HG02938 (cell line): Measurements from ENCODE around the gene NR2F1-AS1.

Source experiments
- ATAC-seq: cut with Tn5 transposase; IDR thresholded peaks from one replicate; pipeline ENCODE4 v1.9.1; 2021; ENCODE audit warnings: mild to moderate bottlenecking, moderate library complexity; ENCODE audit not compliant: unreplicated experiment

NR2F1-AS1 gene

DNA sequence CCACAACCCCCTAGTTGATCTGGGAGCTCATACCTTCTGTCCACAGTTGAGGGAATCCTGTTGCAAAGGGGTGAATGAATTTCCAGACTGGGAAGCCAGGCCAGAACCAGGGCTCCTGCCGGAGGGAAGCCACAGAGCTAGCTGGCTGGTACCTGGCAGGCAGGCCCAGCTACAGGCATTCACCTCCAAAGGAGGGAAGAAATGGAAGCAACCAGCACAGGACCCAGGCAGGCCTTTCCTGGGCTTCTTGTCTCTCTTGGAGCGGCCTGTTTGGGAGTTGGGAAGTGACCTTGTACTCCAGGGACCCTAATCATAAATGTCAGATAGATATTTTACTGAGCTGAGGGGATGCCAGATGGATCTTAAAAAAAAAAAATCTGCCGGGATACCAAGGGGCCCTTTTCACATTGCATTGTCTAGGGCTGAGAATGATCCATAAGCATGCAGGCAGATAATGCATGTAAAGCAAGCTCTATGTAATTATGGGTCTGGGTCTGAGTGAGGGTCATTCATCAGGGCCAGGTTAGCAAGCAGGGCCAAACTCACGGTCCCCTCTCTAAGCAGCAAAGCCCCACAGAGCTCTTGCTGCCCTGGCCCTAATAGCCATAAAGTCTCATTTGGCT lies 10.4 kb upstream of the NR2F1-AS1 start:
- ATAC-seq, result no peak

DNA sequence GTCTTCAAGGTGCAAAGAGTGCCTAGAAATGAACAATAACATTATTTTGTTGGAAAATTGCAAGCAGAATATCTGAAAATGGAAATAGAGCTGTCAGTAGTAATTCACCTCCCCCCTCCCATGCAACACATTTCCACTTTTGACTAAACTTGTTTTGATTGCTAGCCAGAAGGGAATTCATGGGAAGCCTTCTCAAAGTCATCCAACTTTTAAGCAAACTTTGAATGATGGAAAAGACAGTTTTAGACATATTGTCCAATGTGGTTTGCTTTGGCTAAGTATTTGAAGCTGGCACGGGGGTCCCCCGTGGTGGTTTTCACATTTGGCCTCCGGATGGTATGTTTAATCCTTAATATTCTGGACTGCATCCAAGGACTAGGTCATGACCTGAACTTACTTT lies 9.5 kb upstream of the NR2F1-AS1 start:
- ATAC-seq, result no peak

DNA sequence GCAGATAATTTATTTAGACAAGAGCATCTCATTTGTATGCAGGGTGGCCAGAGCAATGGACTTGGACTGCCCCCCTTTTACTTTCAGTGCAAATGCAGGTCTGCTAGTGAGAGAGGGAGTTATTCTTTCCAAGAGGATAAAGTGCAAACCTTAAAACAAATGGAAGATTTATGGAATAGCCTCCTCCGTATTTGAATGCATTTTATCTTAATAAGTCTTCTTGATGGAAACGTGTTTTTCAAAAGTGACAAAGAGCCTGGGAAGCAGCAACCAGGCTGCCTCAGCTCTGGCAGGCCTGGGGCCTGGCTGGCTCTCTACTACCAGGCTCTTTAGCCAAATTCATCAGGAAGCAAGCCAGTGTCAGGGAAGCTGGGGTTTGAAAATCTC lies 8.8 kb upstream of the NR2F1-AS1 start:
- no peak for ATAC-seq

DNA sequence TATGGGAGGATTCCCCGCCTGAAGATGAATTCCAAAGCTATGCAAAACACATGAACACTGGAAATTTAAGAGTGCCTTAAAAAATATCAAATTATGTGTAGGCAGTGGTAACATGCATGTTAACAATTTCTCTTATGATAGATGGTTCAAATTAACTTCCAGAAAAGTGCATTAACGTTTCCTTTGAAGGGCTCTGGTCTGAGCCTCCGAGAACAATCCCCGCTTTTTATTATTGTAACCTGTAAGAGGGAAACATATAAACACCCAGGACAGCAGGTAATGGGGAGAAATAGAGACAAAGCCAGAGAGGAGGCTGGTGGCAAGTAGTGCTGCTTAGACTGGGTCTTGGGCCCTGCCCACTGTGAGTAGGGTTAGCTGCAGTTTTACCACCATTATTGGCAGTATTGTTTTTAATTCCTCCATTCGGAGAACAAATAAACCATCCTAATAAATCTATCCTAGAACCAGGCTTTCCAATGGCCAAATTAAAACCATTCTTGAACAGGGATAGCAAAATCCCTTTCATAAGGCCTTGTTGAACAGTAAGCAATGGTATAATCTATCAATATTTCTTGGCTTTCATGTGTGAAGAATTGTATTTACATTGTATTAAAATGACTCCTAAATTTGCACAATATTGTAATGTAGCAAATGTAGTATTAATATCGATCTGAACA lies 8.3 kb upstream of the NR2F1-AS1 start:
- ATAC-seq, result no peak

DNA sequence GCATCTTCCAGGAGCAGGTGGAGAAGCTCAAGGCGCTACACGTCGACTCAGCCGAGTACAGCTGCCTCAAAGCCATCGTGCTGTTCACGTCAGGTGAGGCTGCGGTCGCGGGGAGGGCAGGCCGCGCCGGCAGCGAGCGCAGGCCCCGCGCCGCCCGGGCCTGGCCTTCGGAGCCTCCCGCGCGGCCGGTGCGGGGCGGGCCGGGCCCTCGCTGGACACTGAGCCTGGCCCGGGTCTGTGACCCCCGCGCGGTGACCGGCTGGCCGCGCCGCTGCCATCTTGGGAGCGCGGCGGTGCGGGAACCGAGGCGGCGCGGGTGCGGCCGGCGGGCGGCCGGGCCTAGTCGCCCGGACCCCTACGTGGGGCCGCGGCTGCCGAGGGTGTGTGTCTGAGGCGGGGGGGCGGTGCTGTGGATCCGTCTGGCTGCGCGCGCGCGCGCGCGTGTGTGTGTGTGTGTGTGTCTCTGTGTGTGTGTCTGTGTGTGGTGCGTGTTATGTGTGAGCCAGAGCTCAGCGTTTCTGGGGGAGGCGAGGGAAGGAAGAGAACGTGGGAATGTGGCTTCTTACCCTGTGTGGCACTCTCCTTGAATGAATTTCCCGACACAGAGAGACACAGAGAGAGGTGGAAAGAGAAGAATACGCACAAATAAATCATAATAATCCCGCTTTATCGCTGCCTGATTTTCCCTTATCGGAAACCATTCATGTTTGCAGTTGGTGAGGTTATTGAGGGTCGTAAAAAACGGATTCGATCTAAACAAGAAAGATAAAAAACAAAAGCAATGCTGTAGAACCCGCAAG lies 7.5 kb upstream of the NR2F1-AS1 start:
- no peak for ATAC-seq

DNA sequence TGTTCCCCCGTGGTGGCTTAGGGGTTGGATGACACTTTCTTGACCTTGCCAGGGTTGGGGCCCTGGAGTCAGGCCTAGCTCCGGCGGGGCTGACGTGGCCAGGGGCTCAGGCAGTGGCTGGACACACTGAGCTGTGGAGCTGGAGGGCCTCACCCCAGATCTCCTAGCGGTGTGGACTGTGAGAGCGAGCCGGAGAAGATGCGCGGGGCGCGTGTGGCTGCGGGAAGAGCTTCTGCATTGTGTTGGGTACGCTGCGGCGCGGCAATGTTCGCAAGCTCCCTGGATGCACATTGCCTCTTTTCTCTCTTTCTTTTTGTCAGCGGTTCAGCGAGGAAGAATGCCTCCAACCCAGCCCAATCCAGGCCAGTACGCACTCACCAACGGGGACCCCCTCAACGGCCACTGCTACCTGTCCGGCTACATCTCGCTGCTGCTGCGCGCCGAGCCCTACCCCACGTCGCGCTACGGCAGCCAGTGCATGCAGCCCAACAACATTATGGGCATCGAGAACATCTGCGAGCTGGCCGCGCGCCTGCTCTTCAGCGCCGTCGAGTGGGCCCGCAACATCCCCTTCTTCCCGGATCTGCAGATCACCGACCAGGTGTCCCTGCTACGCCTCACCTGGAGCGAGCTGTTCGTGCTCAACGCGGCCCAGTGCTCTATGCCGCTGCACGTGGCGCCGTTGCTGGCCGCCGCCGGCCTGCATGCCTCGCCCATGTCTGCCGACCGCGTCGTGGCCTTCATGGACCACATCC lies 6.8 kb upstream of the NR2F1-AS1 start:
- no peak for ATAC-seq

DNA sequence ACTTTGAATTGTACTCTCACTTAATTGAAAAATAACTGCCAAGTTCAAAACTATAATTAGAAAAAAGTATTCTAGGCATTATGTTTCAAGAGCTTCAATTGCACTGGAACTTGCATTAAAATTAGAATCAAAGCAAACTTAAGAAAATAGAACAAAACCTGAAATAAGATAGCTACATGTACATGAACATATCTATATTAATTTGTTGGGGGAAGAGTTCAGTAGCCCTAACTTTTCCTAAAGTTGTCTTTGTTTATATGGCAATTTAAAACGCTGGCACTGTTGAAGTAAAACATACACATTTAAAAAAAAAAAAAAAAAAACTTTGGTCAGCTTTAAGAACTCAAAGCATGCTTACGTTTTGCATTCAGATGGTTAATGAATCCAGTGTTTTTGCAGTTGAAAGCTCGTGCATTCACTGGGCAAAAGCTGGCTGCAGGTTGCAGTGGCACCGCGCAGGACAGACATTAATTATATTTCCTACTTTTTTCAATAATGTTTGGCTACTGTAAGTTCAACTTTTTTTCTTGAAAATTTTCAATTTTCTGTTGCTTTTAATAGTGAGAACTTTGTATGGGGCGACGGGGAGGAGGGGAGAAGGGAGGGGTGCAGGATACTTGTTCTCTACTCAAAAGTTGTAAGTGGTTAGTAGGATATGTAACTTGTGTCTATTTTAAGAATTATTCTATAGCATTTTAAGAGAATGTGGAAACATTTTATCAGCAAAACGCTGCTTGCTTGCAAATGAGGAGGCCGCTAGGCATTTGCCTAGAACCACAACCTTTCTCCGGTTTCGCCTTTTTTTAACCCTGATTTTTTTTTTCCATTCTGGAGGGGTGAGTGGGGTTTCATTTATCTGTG lies 5.9 kb upstream of the NR2F1-AS1 start:
- no peak for ATAC-seq

DNA sequence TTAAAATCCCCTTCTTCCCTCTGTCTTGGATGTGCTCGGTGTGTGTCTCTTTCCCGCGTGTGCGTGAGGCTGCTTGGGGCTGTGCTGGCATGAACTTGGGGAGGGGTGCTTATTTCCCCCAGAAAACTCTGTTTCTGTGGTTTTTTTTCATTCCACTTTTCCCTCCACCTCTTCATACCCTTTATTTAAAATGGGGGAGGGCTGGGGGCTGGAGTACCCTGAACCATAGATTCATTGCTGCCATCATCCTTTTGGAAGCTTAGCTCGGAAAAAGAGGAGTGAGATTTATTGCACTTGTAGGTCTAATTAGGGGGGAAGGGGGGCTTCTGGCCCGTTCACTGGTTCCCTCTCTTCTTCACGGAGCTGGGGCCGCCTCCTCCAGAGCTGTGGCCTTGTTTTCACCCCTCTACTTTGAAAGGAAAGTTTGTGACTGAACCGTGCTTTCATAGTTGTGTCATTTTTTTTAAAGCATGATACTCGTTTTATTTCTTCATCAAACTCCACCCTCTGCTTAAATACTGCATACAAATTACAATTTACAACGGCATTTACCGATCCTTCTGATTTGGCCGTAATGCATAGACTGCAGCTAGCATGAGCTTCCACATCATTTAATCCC lies 4.9 kb upstream of the NR2F1-AS1 start:
- ATAC-seq, result no peak

DNA sequence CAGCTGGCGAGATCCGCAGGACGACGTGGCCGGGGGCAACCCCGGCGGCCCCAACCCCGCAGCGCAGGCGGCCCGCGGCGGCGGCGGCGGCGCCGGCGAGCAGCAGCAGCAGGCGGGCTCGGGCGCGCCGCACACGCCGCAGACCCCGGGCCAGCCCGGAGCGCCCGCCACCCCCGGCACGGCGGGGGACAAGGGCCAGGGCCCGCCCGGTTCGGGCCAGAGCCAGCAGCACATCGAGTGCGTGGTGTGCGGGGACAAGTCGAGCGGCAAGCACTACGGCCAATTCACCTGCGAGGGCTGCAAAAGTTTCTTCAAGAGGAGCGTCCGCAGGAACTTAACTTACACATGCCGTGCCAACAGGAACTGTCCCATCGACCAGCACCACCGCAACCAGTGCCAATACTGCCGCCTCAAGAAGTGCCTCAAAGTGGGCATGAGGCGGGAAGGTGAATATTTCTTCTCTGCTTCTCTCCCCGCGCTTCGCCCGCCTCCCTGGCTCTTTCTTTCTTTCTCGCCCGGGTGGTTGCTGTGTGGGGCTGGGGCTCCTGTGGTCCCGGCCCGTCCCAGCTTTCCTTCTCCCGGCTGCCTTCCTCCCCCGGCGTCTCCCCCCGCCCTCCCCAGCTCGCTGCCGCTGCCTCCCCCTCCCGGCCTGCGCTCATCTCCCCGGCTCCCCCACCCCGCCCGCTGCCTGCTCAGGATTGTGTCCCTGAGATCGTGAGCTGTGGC lies 4.2 kb upstream of the NR2F1-AS1 start:
- ATAC-seq, result no peak

DNA sequence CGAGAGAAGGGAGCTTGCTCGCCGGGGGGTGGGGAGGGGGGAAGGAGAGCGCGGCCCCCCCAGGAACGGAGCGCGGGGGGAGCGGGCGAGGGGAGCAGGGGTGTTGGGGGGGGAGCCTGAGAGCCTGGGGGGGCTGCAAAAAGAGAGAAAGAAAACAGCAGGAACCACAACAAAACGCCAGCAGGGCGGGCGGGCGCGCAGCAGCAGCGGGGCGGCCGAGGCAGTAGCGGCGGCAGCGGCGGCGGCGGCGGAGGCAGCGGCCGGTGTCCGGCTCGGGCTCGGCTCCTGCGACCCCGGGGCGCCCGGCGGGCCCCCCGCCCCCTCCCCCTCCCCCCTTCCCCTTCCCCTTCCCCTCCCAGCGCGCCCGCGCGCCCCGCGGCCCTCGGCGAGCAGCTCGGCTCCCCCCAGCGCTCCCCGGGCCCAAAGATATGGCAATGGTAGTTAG lies 3.6 kb upstream of the NR2F1-AS1 start:
- ATAC-seq, result no peak

DNA sequence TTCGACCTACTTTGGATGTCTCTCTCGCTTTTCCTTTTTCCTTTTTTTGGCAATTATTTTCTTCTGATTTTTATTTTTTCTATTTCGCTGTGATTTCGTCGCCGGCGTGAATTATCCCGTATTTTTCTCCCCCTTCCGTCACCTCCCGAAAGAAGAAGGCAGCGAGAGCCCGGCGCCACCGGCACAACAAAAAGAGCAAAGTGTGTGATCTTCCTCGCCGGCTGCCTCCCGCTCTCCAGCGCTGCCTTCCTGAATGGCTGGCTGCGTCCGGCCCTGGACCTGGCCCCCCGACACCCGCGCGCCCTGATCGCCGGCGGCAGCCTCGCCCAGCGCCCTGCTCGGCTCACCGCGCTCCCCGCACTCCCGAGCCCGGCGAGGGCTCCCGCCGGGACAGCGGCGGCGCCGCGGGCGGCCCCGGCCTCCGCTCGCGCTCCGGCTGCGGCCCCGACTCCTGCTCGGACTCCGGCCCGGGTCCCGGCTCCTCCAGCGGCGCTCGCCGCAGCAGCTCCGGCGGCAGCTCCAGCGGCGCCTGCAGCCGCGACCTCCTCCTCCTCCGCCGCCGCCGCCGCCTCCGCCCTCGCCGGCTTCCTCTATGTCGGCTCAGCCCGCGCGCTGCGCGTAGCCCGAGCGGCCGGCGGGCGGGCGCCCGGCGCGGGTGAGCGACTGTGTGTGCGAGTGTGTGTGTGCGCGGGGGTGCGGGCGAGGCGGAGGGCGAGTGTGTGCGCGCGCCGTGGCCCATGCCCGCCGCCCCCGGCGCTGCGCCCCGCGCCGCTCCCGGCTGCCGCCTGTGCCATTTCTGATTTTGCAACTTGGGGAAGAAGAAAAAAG lies 3.0 kb upstream of the NR2F1-AS1 start:
- ATAC-seq, result no peak

DNA sequence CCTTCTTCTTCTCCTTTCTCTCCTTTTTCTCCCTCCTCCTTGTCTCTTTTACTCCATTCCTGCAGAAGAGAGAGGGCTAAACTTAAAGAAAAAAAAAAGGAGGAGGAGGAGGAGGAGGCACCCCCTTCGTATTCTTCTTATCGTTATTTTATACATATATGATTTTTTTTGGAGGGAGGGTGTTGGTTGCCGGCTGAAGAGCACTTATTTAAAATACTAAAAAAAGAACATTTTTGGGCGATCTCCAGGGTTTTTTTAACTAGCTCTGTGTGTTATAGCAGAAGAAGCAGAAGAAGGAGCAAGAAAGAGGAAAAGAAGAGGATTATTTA lies 2.4 kb upstream of the NR2F1-AS1 start:
- ATAC-seq, result no peak

DNA sequence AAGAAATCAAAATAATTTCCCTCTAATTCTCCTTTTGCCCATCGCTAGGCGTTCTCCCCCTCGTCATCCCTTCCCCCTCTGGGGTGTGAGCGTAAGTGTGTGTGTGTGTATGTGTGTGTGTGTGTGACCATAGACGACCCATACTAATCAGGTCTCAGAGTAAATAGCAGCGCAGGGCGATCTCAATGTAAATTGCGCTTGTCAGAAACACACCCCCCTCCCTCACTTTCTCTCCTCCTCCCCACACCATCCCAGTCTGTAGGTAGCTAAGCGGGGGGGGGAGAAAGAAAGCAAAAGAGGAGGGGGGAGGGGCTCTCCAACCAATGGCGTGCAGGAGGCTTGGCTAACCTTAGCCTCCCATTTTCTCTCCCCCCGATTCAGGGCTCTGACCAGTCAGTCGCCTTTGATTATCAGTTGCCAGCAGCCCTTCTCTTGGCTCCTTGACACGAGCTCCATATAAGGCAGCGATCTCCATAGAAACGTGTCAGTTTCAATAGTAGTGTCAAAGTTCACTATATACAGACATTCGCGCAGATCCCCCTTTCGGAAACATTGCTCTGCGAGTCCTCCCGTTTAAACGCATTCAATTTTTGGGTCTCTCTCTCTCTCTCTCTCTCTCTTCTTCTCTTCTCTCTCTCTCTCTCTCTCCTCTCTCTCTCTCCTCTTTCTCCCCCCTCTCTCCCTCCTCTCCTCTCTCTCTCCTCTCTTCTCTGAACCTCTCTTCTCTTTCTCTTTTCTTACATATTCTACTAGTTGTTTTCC lies 1.8 kb upstream of the NR2F1-AS1 start, which contains the start of gene NR2F1:
Gene NR2F1 (plus strand): TSS at position 546 of the 762 bp plus-strand sequence. CDS start 1,802 bp downstream, outside the sequence.
- ATAC-seq, result peak; percentile 30

DNA sequence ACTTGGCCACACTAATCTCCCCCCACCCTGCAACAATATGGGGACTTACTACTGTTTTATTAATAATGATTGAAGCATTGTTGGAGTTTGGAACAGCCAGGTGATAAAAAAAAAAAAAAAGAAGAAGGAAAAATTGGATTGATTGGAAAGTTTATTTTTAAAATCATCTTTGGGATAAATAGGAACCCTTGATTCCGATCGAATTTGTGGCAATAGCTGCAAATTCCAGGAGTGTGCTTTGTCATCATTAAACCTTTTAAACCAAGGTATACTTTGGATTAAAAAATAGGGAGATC lies 1.1 kb upstream of the NR2F1-AS1 start:
- no peak for ATAC-seq

DNA sequence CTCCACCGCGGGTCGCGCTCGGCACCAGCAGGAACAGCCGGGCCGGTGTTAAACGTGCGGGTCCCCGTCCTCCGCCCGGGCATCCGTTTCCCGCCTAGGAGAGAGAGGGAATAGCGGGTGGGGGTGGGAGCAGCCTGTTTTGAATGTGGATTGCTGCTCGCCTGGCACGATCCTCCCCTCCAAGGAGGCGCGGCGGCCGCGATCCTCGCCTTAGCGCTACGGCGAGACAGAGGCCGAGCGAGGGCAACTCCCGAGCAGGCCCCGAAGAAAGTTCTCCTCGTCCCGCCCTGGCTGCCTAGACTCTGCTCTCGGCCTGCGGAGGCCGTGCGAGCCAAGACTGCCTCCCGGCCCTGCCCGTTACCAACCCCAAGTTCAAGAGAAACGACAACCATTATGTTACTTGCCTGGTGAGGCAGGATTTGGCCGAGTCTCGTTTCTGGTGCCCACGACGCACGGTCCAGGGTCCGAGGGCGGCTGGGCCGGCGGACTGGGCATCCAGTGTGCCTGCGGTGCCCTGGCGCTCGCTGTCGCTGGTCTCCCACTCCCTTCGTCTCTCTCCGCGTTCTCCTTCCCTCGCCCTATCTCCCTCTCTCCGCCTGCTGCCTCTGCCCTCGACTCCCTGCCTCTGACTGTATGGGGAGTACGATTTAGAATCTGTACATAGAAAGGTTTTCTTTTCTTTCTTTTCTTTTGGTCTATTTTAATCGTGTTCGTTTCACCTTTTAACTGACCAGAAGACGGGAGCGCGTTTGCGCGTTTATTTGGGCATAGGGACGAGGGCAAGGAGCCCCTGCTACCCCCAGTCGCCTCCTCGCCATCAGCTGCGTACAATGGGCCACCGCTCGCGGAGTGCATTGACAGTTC lies 724 bp downstream of the NR2F1-AS1 start:
- no peak for ATAC-seq

DNA sequence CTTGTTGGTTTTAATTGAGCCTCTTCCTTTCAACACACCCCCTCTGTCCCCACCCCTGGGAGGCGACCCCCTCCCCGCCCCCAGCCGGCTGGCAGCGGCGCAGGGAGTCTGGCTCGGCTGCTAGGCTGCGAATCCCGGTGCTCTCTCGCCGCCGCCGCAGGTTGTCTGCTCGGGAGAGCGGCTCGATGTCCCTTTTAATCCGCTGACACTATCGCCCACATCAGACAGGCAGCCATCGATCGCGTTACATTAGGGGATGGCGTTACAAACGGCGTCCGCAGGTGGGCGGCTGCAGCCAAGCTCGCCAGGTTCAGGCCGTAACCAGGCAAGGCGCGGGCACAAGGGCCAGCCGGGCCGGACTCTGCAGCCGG lies 1.3 kb downstream of the NR2F1-AS1 start:
- no peak for ATAC-seq
